GM18870 (cell line): ENCODE measurements around the gene CEP104.

Experiments used
- ATAC-seq: cut with Tn5 transposase; IDR thresholded peaks from one replicate; pipeline ENCODE4 v1.9.1; 2021; ENCODE audit warnings: moderate library complexity; ENCODE audit not compliant: unreplicated experiment

Gene CEP104

GRCh38 chr1:3894626-3895278 is 37.7 kb upstream of the CEP104 start:
- no peak for ATAC-seq

- no peak for ATAC-seq
These were observed 36.2 kb upstream of the CEP104 start for GRCh38 chr1:3893190-3893589.

GRCh38 chr1:3892748-3893147 is 35.7 kb upstream of the CEP104 start:
- no peak for ATAC-seq

GRCh38 chr1:3891329-3891865 is 34.4 kb upstream of the CEP104 start:
- ATAC-seq = no peak

- no peak for ATAC-seq
These were observed 33.6 kb upstream of the CEP104 start for GRCh38 chr1:3890389-3891328.

- ATAC-seq = no peak
These were observed 32.9 kb upstream of the CEP104 start for GRCh38 chr1:3889936-3890335.

- ATAC-seq = no peak
These were observed 31.3 kb upstream of the CEP104 start for GRCh38 chr1:3888301-3888700.

GRCh38 chr1:3886691-3887090 is 29.7 kb upstream of the CEP104 start:
- ATAC-seq = no peak

- no peak for ATAC-seq
These were observed 29.2 kb upstream of the CEP104 start for GRCh38 chr1:3886106-3886670.

- no peak for ATAC-seq
These were observed 28.6 kb upstream of the CEP104 start for GRCh38 chr1:3885611-3886010.

GRCh38 chr1:3884966-3885365 is 28.0 kb upstream of the CEP104 start:
- no peak for ATAC-seq

GRCh38 chr1:3883194-3883925 is 26.3 kb upstream of the CEP104 start:
- no peak for ATAC-seq

GRCh38 chr1:3881193-3881480 is 24.1 kb upstream of the CEP104 start:
- ATAC-seq = no peak

- ATAC-seq = no peak
These were observed 23.6 kb upstream of the CEP104 start for GRCh38 chr1:3880429-3881192.

- no peak for ATAC-seq
These were observed 22.9 kb upstream of the CEP104 start for GRCh38 chr1:3879787-3880428.

GRCh38 chr1:3879099-3879498 is 22.1 kb upstream of the CEP104 start:
- no peak for ATAC-seq

- ATAC-seq = no peak
These were observed 19.7 kb upstream of the CEP104 start for GRCh38 chr1:3876716-3877115.

GRCh38 chr1:3874736-3875135 is 17.7 kb upstream of the CEP104 start:
- no peak for ATAC-seq

GRCh38 chr1:3872546-3872945 is 15.5 kb upstream of the CEP104 start:
- no peak for ATAC-seq

- no peak for ATAC-seq
These were observed 14.4 kb upstream of the CEP104 start for GRCh38 chr1:3871451-3871805.
